Tongue (tissue), 2 donors: ENCODE results near the gene ANG. TPM values are rescaled to one million over a fixed set of nuclear protein-coding genes. Genes with fewer than 3 reads are reported as not detected.

Source experiments
- DNase-seq: peaks from one replicate; pipeline ENCODE4 v3.0.0-alpha.2; 2015
- total RNA-seq: library from RNA; depleted of rRNA; stranded (reverse); fragments of >200 nt; gene quantifications from one replicate; pipeline ENCODE4 v1.2.3, GENCODE V29; 2014

Gene ANG
- total RNA-seq, 1 donor from 2014 or later = 4.3 TPM

GRCh38 chr14:20676072-20676471 lies 12.5 kb upstream of the ANG start:
- no peak for DNase-seq

GRCh38 chr14:20679907-20680306 lies 8.7 kb upstream of the ANG start:
- DNase-seq = peak; percentile 50

- DNase-seq = no peak
These were observed 8.2 kb upstream of the ANG start for GRCh38 chr14:20680363-20680762.

GRCh38 chr14:20680843-20681347 lies 7.7 kb upstream of the ANG start:
- DNase-seq = no peak

- peak; percentile 97 for DNase-seq
These were observed 7.0 kb upstream of the ANG start for GRCh38 chr14:20681348-20682126.

- no peak for DNase-seq
These were observed 6.5 kb upstream of the ANG start for GRCh38 chr14:20682127-20682434.

- DNase-seq = peak; percentile 98
These were observed 6.0 kb upstream of the ANG start for GRCh38 chr14:20682435-20683124.

GRCh38 chr14:20683125-20683890 lies 5.3 kb upstream of the ANG start:
- DNase-seq = peak; percentile 97

GRCh38 chr14:20683891-20684661 lies 4.5 kb upstream of the ANG start, which contains the start of gene RNASE4:
TSS of gene RNASE4 (plus strand) at chr14:20684560. CDS start at chr14:20699372, 14,812 bp downstream.
- DNase-seq = peak; percentile 92

GRCh38 chr14:20684662-20685456 lies 3.7 kb upstream of the ANG start:
- peak; percentile 24 for DNase-seq

GRCh38 chr14:20686386-20687143 lies 2.0 kb upstream of the ANG start:
- no peak for DNase-seq

GRCh38 chr14:20687362-20688166 lies 1.0 kb upstream of the ANG start:
- DNase-seq = no peak

GRCh38 chr14:20690848-20691640 lies 2.5 kb downstream of the ANG start:
- peak; percentile 85 for DNase-seq

GRCh38 chr14:20692116-20692751 lies 3.7 kb downstream of the ANG start:
- no peak for DNase-seq

GRCh38 chr14:20696764-20697163 lies 8.2 kb downstream of the ANG start:
- DNase-seq = no peak

- DNase-seq = peak; percentile 81
These were observed 8.9 kb downstream of the ANG start for GRCh38 chr14:20697273-20698017.

- no peak for DNase-seq
These were observed 9.4 kb downstream of the ANG start for GRCh38 chr14:20698018-20698329.

- no peak for DNase-seq
These were observed 10.4 kb downstream of the ANG start for GRCh38 chr14:20698934-20699333.
